Measurements from ENCODE around the gene TMEM163.
"Not testable (repeated sequence)": the region's sequence is repeated elsewhere in the genome, so short reads cannot be mapped to it uniquely, and the experiment has no call there.

TMEM163 gene

GRCh38 chr2:134512734-134513464, 205.9 kb downstream of the TMEM163 start:
- no peak for DNase-seq

DNA sequence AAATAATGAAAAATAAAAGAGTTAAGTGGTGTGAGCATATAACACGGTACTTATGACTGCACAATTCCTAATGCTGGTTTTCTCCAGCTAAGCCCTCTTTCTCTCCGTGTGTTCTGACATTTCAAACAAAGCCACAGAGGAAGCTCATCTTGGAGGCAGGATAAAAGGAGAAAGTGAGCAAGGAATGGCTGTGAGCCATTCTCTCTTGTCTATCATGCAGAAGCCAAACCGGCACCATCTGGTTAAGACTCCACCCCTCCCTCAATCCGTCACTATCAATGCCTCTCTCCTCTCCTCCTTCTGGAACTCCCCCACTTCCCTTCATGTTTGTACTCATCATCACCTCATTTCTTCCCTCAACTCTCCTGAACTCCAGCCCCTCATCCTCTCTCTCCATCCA, 210.4 kb downstream of the TMEM163 start:
- no peak for DNase-seq

DNA sequence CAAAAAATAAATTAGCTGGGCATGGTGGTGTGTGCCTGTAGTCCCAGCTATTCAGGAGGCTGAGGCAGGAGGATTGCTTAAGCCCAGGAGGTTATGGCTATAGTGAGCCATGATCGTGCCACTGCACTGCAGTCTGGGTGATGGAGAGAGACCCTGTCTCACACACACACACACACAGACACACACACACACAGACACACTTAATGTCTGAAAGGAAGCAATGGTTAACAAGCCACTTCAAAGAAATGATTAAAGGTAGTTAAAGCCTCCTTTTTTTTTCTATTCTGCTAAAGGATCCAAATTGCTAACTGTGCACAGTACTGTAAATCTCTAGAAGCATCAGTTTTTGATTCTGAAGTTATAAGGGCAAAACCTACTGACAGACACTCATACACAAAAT, 211.1 kb downstream of the TMEM163 start:
- no peak for DNase-seq

DNA sequence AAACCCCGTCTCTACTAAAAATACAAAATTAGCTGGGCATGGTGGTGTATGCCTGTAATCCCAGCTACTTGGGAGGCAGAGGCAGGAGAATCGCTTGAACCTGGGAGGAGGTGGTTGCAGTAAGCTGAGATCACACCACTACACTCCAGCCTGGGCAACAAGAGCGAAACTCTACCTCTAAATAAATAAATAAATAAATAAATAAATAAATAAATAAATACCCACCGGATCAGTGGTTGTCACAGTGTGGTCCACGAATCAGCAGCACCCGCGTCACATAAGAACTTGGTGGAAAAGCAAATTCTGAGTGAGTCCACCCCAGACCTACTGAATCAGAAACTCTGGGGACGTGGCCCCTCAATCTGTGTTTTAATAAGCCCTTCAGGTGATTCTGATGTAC, 211.6 kb downstream of the TMEM163 start:
- DNase-seq: not testable (repeated sequence)

GRCh38 chr2:134505446-134505845, 213.4 kb downstream of the TMEM163 start:
- DNase-seq: no peak

DNA sequence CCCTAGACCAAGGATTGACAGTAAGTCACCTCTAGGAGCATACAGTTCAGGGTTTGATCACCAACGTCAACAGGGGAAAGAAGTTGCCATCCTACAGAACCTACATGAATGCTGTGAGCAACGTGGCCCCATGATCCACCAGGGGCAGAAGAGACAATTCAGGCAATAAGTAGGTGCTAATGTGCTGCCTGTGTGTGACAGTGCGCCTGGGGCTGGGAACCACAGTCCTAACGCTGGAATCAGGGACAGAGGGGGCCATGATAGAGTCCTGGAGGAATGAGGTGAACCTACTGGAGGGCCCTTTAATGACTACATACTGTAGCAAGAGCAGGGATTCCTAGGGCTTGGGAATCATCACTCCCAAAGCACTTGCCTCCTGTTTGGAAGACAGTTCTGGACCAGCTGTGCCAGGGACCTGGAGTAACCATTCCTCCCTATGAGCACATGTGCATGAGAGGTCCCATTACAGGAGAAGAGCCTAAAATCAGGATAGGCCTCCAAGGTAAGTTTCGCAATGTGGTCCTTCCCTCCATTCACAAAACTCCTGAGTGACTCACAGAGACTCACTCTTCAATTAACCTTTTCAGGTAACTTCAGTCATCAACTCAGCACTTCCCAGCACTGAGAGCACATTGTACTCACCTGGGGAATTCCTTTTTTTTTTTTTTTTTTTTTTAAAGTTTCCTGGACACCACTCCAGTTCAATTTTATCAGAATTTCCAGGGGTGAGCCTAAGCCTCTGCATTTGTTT, 214.0 kb downstream of the TMEM163 start:
- DNase-seq: no peak

GRCh38 chr2:134502104-134502503, 216.7 kb downstream of the TMEM163 start:
- no peak for DNase-seq

DNA sequence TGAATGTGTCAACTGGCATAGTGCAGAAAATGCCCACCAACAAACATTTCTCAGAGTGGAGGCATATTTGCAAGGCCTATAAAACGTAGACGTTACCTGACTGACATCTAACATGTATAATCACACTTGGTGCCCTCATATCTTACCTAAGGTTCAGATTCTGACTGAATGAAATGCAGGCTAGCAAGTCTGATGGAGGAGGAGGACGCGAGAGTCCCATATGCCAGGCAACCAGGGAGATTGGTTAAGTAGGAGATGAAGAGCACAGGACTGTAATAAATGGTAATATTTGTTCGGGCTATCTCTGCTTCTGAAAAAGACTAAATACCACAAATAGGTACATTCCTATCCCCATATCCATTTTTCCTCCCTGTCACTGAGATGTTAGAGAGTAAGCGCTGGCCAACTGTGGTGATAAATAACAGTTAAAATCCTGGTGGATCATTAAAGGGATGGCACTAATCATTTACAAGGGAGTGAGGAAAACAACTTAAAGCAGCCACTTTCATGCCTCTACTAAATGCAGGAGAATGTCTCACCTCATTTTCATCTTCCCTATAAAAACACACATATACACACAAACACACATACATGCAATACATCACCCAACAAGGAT, 217.2 kb downstream of the TMEM163 start:
- DNase-seq: no peak

GRCh38 chr2:134500211-134500935, 218.4 kb downstream of the TMEM163 start:
- no peak for DNase-seq

DNA sequence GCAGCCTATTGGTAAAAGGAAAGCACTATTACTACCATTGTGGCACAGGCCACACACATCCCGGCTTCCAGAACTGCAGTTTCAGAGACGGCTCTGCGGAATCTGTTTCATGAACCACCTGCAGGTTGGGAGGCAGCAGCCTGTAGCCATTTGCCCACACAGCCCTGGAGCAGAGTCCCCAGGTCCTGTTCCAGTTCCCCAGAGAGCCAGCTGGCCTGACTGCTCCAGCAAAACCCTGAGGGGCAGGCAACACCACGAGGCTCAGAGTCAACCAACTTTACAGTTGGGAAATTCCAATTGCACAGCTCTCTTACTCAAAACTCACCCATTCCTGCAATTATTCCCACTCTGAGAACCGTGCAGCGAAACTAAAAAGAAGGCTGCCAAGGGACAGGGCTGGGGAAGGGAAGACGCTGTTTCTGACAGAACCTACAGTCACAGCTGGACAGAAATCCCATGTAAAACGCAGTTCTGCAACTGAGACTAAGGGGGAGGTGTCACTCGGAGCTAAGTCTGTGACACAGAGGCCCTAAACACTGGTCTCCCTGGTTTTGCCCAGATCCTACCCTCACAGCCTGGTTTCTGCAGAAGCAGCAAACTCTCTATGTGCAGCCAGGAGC, 219.4 kb downstream of the TMEM163 start:
- DNase-seq: no peak

DNA sequence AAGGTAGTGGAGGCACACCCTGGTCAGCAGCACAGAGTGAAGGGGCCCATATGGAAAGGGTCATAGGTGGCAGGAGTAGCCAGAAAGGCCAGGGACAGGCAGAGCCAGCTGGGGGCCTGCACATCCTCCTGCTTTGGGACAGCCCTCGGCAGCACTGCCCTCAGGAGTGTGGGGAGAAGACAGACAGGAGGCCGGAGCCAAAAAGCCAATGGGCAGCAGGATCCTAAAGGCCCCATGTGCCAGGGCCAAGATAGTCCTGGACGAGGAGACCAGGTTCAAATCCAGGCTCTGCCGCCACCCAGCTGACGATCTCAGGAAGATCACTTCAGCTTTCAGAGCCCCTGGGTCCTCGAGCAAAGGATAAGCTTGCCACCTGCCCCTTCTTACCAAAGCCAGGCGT, 220.1 kb downstream of the TMEM163 start:
- no peak for DNase-seq

- no peak for DNase-seq
Observed at GRCh38 chr2:134493797-134494196, 225.0 kb downstream of the TMEM163 start.

GRCh38 chr2:134491771-134492441, 226.9 kb downstream of the TMEM163 start:
- no peak for DNase-seq

DNA sequence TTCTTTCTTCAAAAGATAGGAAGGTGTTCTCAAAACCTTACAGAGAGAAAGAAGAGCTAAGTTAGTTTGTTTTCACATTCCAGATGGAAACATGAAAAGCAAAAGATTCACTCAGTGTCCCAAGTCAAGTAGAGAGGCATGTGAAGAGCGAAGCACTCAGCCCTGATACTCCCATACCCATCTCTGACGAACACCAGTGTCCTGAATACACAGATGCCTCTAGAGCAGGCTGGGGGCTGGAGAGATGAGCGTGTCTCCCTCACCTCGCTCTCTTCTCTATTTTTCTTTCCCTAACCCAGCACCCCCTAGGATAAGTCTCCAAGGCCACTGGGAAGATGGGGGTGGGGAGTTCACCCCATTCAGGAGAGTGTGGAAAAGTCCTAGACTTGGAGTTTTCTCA, 227.8 kb downstream of the TMEM163 start:
- DNase-seq: no peak

DNA sequence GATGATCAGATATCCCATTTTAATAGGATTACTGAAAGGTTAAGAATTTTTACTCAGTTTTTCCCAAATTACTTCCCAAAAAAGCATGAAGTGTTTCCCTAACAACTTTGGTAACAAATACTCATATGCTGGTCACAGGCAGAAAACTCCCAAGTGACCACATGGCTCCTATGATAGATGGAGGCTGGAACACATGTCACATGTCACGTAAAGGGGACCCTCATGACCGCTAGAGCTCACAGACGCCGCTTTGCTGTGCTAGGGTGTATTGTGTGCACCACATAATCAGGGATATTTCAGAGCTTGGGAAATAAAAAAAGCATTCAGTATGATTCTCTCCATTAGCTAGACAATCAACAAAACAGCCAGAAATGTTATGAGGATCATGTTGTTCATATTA, 228.2 kb downstream of the TMEM163 start:
- no peak for DNase-seq

GRCh38 chr2:134489732-134490384, 228.9 kb downstream of the TMEM163 start:
- DNase-seq: no peak

DNA sequence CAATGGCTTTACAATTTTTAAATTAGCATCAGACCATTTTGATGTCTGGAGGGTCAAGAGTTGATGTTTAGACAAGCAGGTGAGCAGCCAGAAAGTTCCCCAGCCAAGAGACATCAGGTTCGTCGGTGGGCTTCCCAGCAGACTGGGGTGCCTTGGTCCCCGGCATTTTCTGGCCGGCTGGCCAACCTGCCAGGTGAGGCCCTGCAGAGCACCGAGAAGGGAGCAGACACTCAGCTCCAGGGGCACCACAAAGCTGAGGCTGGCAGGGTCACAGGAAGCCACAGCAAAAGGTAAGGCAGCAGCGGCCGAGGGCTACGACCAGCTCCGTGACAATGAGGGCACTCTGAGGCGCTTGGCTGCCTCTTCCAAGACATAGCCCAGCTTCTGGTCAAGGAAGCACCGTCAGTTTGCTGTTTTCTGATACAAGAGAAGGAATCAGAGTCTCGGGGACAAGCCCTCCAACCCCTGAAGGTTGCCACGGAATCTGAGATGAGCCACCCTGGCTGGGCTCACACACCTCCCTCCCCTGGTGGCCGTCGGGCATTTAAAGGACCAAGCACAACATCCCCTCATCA, 235.9 kb downstream of the TMEM163 start:
- DNase-seq: no peak

DNA sequence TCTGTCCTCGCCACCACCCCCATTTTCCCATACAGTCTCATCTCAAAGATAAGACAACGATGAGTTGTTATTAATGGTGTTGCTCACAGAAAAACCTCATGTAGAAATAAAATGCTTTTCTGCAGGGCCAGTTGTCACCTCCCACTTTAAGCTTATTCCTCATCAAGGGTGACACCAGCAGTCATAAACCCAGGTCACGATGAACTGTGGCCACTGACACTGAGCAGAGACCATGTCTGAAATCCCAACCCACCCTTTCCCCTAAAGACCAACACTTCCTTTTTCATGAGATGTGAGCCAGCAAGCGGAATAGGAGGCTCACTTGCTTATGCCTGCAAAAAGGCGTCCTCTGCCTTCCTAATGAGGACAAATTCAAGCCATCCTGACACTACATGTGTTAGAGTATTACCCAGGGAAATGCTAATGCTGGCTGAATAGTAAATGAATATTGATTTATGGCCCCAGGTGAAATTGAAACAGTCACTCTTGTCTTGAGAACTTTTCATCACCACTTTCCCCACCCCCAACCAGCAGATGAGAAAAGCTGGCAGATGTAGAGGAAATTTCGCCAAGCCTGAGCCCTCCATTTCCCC, 236.6 kb downstream of the TMEM163 start:
- no peak for DNase-seq

DNA sequence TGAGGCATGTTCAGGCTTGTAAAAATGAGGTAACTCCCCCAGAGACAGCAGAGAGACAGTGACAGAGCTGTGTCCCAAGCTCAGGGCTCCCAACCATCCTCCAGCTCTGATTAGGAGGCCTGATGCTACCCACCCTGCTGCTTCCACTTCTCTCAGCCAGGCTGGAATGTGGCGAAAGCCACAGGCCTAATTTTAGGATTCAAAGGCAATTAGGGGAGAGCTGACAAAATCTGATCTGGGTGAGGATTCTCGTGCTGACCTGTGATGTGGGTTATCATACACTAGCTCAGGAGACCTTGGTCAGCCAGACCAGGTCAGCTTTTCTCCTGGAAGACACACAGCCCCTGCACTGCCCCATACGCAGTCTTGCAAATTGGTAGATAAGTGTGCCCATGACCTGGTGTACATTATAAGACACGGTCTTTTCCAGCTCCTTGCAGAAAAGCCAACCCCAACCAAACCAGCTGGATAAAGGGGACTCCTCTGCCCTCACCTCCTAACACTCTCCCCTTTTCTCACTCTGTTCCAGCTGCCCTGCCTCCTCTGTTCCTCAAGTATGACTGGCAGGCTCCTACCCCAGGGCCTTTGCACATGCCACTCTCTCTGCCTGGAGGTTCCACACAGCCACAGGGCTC, 239.0 kb downstream of the TMEM163 start:
- no peak for DNase-seq

- DNase-seq: not testable (repeated sequence)
Observed at GRCh38 chr2:134476982-134477381, 241.8 kb downstream of the TMEM163 start.
